Neural cell (in vitro differentiated cells): ENCODE results near the gene EEPD1. TPM values are rescaled to one million over a fixed set of nuclear protein-coding genes. Genes with fewer than 3 reads are reported as not detected.

Experiments
- H2AFZ ChIP-seq: fragments of 200-600, 300-800 bp; sonication (generic), shearing (Covaris generic); 2 replicates; pipeline ENCODE4 v1.6.0; 2014; ENCODE audit warnings: low read depth, mild to moderate bottlenecking, antibody characterized with exemption, low read length, moderate library complexity
- H3F3A ChIP-seq: fragments of 200-600 bp; shearing (Covaris generic); 2 replicates; pipeline ENCODE4 v1.6.1; 2016; ENCODE audit warnings: mild to moderate bottlenecking, moderate library complexity, mixed read lengths, antibody characterized with exemption, low read length; ENCODE audit not compliant: insufficient read depth, poor library complexity, severe bottlenecking
- H3K27ac ChIP-seq: fragments of 200-600, 300-800 bp; sonication (generic), shearing (Covaris generic); 2 replicates; pipeline ENCODE4 v1.5.1; 2014; ENCODE audit warnings: mild to moderate bottlenecking, low read length, moderate library complexity
- H3K27me3 ChIP-seq: fragments of 300-800, 200-600 bp; sonication (generic), shearing (Covaris generic); 2 replicates; pipeline ENCODE4 v1.6.0; 2014; ENCODE audit warnings: mild to moderate bottlenecking, low read depth, low read length, moderate library complexity; ENCODE audit not compliant: insufficient read depth
- H3K36me3 ChIP-seq: fragments of 300-800, 200-600 bp; sonication (generic), shearing (Covaris generic); 2 replicates; pipeline ENCODE4 v1.5.1; 2014; ENCODE audit warnings: mild to moderate bottlenecking, antibody characterized with exemption, low read length, moderate library complexity; ENCODE audit not compliant: insufficient read depth
- H3K4me2 ChIP-seq: fragments of 300-800, 200-600 bp; sonication (generic), shearing (Covaris generic); 2 replicates; pipeline ENCODE4 v1.6.0; 2014; ENCODE audit warnings: mild to moderate bottlenecking, low read length
- H3K4me3 ChIP-seq: fragments of 300-800, 200-600 bp; sonication (generic), shearing (Covaris generic); 2 replicates; pipeline ENCODE4 v1.5.1; 2014; ENCODE audit warnings: mild to moderate bottlenecking, low read length, moderate library complexity
- H3K79me2 ChIP-seq: fragments of 200-600 bp; shearing (Covaris generic); replicated peaks from 2 replicates; pipeline ENCODE4 v1.6.0; 2014; ENCODE audit warnings: mild to moderate bottlenecking, low read length, moderate library complexity; ENCODE audit not compliant: insufficient read depth
- H3K9ac ChIP-seq: fragments of 300-800, 200-600 bp; sonication (generic), shearing (Covaris generic); 2 replicates; pipeline ENCODE4 v1.6.1; 2016; ENCODE audit warnings: mild to moderate bottlenecking, low read length, mixed read lengths
- H3K9me2 ChIP-seq: fragments of 200-600 bp; shearing (Covaris generic); 2 replicates; pipeline ENCODE4 v1.6.1; 2016; ENCODE audit warnings: mild to moderate bottlenecking, low read length, mixed read lengths; ENCODE audit not compliant: insufficient read depth
- H3K9me3 ChIP-seq: fragments of 200-600, 300-800 bp; sonication (generic), shearing (Covaris generic); 2 replicates; pipeline ENCODE4 v1.6.1; 2016; ENCODE audit warnings: mild to moderate bottlenecking, mixed run types, low read length, moderate library complexity, mixed read lengths
- H4K20me1 ChIP-seq: fragments of 200-600 bp; shearing (Covaris generic); 2 replicates; pipeline ENCODE4 v1.6.1; 2016; ENCODE audit warnings: mild to moderate bottlenecking, mixed run types; ENCODE audit not compliant: insufficient read depth
- EP300 ChIP-seq: fragments of 450-650 bp; conservative IDR thresholded peaks from 2 replicates; pipeline ENCODE4 v1.6.1; 2014; ENCODE audit warnings: antibody characterized with exemption, mild to moderate bottlenecking, moderate library complexity; ENCODE audit not compliant: poor library complexity, severe bottlenecking
- EZH2 ChIP-seq: fragments of 200-600, 300-800 bp; shearing (Covaris generic), sonication (generic); IDR thresholded peaks from 2 replicates; pipeline ENCODE4 v1.6.1; 2014; ENCODE audit warnings: antibody characterized with exemption, low read length, borderline replicate concordance, mild to moderate bottlenecking; ENCODE audit not compliant: insufficient read depth, poor library complexity, severe bottlenecking
- MXI1 ChIP-seq: fragments of 450-650 bp; conservative IDR thresholded peaks from 2 replicates; pipeline ENCODE4 v1.6.1; 2014; ENCODE audit warnings: antibody characterized with exemption, mild to moderate bottlenecking; ENCODE audit not compliant: poor library complexity, severe bottlenecking
- POLR2AphosphoS5 ChIP-seq: IDR thresholded peaks from 2 replicates; pipeline ENCODE4 v1.6.1; 2012
- RAD21 ChIP-seq: fragments of 450-650 bp; conservative IDR thresholded peaks from 2 replicates; pipeline ENCODE4 v1.6.1; 2014; ENCODE audit warnings: antibody characterized with exemption, mild to moderate bottlenecking, moderate library complexity
- SMC3 ChIP-seq: fragments of 450-650 bp; conservative IDR thresholded peaks from 2 replicates; pipeline ENCODE4 v1.6.1; 2014; ENCODE audit warnings: antibody characterized with exemption, mild to moderate bottlenecking, moderate library complexity; ENCODE audit not compliant: poor library complexity
- TAF1 ChIP-seq: IDR thresholded peaks from 2 replicates; pipeline ENCODE4 v1.6.1; 2012; ENCODE audit warnings: low read depth
- polyA plus RNA-seq: library from polyadenylated mRNA; depleted of rRNA; stranded (reverse); fragments of >200 nt; gene quantifications from 2 replicates; pipeline ENCODE4 v1.2.3, GENCODE V29; 2014
- TF ChIP-seq, protein P1 (sequence below): fragments of 450-650 bp; IDR thresholded peaks from 2 replicates; pipeline ENCODE4 v1.5.1; 2014; ENCODE audit warnings: antibody characterized with exemption, mild to moderate bottlenecking, moderate library complexity; ENCODE audit not compliant: poor library complexity, severe bottlenecking
- TF ChIP-seq, protein P2 (sequence below): IDR thresholded peaks from 2 replicates; pipeline ENCODE4 v1.6.1; 2012; ENCODE audit warnings: borderline replicate concordance

EEPD1 gene
- polyA plus RNA-seq, 1 donor from 2014 or later, result 4.2 TPM

DNA sequence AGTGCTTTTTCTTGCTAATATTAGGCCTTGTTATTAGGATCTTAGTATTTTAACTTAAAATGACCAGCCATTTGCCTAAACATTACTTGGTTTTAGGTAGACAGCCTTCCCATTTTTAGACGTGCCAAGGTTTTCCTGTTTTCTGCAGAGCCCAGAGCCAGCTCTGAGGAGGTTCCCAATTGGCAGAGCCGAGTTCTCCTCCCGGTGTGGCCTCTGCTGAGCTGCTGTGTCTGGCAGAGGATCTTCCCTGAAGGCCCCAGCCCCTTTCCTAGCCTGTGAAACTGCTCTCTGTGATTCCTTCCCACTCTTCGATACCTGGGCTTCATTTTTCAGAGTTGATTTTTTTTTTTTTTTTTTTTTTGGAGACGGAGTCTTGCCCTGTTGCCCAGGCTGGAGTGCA is 91.4 kb downstream of the EEPD1 start:
- TF ChIP-seq EZH2 (no peak), POLR2AphosphoS5 (no peak), TAF1 (no peak), SMC3 (no peak), RAD21 (no peak), MXI1 (no peak), EP300 (no peak)
- TF ChIP-seq, protein P1, sequence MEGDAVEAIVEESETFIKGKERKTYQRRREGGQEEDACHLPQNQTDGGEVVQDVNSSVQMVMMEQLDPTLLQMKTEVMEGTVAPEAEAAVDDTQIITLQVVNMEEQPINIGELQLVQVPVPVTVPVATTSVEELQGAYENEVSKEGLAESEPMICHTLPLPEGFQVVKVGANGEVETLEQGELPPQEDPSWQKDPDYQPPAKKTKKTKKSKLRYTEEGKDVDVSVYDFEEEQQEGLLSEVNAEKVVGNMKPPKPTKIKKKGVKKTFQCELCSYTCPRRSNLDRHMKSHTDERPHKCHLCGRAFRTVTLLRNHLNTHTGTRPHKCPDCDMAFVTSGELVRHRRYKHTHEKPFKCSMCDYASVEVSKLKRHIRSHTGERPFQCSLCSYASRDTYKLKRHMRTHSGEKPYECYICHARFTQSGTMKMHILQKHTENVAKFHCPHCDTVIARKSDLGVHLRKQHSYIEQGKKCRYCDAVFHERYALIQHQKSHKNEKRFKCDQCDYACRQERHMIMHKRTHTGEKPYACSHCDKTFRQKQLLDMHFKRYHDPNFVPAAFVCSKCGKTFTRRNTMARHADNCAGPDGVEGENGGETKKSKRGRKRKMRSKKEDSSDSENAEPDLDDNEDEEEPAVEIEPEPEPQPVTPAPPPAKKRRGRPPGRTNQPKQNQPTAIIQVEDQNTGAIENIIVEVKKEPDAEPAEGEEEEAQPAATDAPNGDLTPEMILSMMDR, result no peak
- TF ChIP-seq, protein P2, sequence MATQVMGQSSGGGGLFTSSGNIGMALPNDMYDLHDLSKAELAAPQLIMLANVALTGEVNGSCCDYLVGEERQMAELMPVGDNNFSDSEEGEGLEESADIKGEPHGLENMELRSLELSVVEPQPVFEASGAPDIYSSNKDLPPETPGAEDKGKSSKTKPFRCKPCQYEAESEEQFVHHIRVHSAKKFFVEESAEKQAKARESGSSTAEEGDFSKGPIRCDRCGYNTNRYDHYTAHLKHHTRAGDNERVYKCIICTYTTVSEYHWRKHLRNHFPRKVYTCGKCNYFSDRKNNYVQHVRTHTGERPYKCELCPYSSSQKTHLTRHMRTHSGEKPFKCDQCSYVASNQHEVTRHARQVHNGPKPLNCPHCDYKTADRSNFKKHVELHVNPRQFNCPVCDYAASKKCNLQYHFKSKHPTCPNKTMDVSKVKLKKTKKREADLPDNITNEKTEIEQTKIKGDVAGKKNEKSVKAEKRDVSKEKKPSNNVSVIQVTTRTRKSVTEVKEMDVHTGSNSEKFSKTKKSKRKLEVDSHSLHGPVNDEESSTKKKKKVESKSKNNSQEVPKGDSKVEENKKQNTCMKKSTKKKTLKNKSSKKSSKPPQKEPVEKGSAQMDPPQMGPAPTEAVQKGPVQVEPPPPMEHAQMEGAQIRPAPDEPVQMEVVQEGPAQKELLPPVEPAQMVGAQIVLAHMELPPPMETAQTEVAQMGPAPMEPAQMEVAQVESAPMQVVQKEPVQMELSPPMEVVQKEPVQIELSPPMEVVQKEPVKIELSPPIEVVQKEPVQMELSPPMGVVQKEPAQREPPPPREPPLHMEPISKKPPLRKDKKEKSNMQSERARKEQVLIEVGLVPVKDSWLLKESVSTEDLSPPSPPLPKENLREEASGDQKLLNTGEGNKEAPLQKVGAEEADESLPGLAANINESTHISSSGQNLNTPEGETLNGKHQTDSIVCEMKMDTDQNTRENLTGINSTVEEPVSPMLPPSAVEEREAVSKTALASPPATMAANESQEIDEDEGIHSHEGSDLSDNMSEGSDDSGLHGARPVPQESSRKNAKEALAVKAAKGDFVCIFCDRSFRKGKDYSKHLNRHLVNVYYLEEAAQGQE, result no peak
- Histone ChIP-seq H3K9me2 (no peaks in the 10 kb centered on the region), H4K20me1 (no peaks in the 10 kb centered on the region), H3K27ac (no peak overlapping the region), H3K79me2 (no peaks in the 10 kb centered on the region), H3K36me3 (no peaks in the 10 kb centered on the region), H3K9me3 (no peaks in the 10 kb centered on the region), H3K4me2 (no peak overlapping the region), H3K4me3 (no peak overlapping the region), H3K9ac (no peak overlapping the region), H3K27me3 (no peaks in the 10 kb centered on the region), H3F3A (no peaks in the 10 kb centered on the region), H2AFZ (no peak overlapping the region)

DNA sequence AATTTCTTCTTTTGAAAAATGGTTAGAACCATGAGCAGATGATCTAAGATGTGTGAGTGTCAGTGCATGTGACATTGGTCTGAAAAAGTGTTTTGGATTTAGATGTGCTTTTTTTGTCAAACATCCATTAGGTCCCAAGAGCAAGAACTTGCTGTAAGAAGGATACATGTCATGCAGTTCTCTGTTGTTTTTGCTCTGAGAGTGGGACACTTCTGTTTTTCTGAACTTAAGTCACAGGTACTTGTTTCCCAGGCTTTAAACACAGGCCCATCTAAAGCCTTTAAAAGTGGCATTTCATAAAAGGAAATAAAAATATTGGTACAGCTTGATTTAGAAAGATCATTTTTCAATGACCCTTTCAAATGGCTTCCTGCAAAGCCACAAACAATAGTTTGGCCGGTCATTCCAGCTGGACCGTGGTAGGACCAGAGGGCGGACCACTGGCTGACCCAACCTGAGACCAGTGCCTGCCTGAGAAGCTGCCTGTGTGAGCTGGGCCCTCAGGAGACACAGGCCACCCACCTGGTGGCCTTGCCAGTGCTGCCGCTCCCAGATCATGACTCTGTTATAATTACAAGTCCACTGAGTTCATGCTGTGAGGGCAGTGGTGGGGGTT is 92.7 kb downstream of the EEPD1 start:
- Histone ChIP-seq H3K4me2 (no peak overlapping the region), H3K4me3 (no peak overlapping the region), H3K36me3 (no peaks in the 10 kb centered on the region), H3K9ac (no peak overlapping the region), H3K27ac (no peak overlapping the region), H4K20me1 (no peaks in the 10 kb centered on the region), H3K9me3 (no peaks in the 10 kb centered on the region), H3K27me3 (no peaks in the 10 kb centered on the region), H3F3A (no peaks in the 10 kb centered on the region), H2AFZ (no peak overlapping the region), H3K9me2 (no peaks in the 10 kb centered on the region), H3K79me2 (no peaks in the 10 kb centered on the region)
- TF ChIP-seq MXI1 (no peak), POLR2AphosphoS5 (no peak), EP300 (no peak), RAD21 (no peak), SMC3 (no peak), TAF1 (no peak), EZH2 (no peak)
- TF ChIP-seq, protein P2, result no peak
- TF ChIP-seq, protein P1, result no peak
